ENCODE data around the gene AIG1. TPM values are rescaled to one million over a fixed set of nuclear protein-coding genes. Genes with fewer than 3 reads are reported as not detected.
A peak's percentile ranks its signal among the peaks of the same experiment; 100 is the strongest.

The AIG1 gene
- total and polyA plus RNA-seq, 2 of the 4 experiments (the other 2 are of a cell fraction): 21.3 to 27.1 TPM

- intact Hi-C loops (cut with micrococcal nuclease): no loop called here
- no peak overlapping the region for H2AK9ac ChIP-seq (replicated peaks; ENCODE audit: low read depth, low read length, poor library complexity)
- ATAC-seq (ENCODE audit: low read depth) (peak; percentile 67), DNase-seq (peak; percentile 74)
- ChIA-PET POLR2A (ENCODE audit: unreplicated experiment) (interaction anchor here (0.7 kb wide), 1 partner anchor 629 kb away, joined by 3 read pairs; no protein-coding TSS in a partner anchor), CTCF (interaction anchor here (1.5 to 2.4 kb wide), 2 partner anchors 11 to 18 kb away, joined by 3 to 8 read pairs; no protein-coding TSS in a partner anchor)
- dilution Hi-C loops (cut with HindIII; ENCODE audit: low sequenced_read_pairs, unreplicated experiment): no loop called here
- H3K18ac ChIP-seq (ENCODE audit: low read depth, low read length): no peak overlapping the region
- no peaks in the 10 kb centered on the region for H3K9me1 ChIP-seq (ENCODE audit: insufficient read depth, low read length)
- no peak overlapping the region for H3K23ac ChIP-seq (ENCODE audit: low read depth, low read length)
- no peak overlapping the region for H3K4ac ChIP-seq (ENCODE audit: low read depth, low read length)
- no peak overlapping the region for H3K27ac ChIP-seq (ENCODE audit: insufficient read depth, low read length)
- H3K27me3 ChIP-seq (ENCODE audit: control insufficient read depth, insufficient read depth, low read length): no peaks in the 10 kb centered on the region
- BruUV-seq (replicated peaks): no TSS peak
- H2BK20ac ChIP-seq (ENCODE audit: low read depth, low read length): no peak overlapping the region
- H3K14ac ChIP-seq (replicated peaks; ENCODE audit: low read depth, low read length): no peak overlapping the region
- H2AFZ ChIP-seq (replicated peaks; ENCODE audit: low read length, poor library complexity): no peak overlapping the region
- no peaks in the 10 kb centered on the region for H4K20me1 ChIP-seq (ENCODE audit: insufficient read depth, low read length)
- H2BK5ac ChIP-seq (ENCODE audit: low read depth, low read length, poor library complexity, severe bottlenecking): no peak overlapping the region
- H3K79me1 ChIP-seq (ENCODE audit: low read depth in 1 of 2, low read length in 2 of 2): no peaks in the 10 kb centered on the region; a peak in 1 of 4 replicates
- no peaks in the 10 kb centered on the region; the same call in 1 of the 2 replicates for H3K9me3 ChIP-seq (ENCODE audit: control insufficient read depth, insufficient read depth, low read length)
- H3K9ac ChIP-seq (ENCODE audit: low read depth, low read length): no peak overlapping the region
- no peak overlapping the region for H2BK120ac ChIP-seq (ENCODE audit: low read depth, low read length)
- no peak overlapping the region for H4K5ac ChIP-seq (ENCODE audit: low read depth, low read length)
- no peaks in the 10 kb centered on the region for H3K36me3 ChIP-seq (ENCODE audit: control insufficient read depth, insufficient read depth, low read length)
- H3K56ac ChIP-seq (ENCODE audit: extremely low read depth, insufficient read depth, low read length): no peak overlapping the region
- H4K8ac ChIP-seq (ENCODE audit: low read depth in 2 of 2, low read length in 2 of 2): no peak overlapping the region
- H2AK5ac ChIP-seq (ENCODE audit: low read depth, low read length): no peak overlapping the region
- no peak overlapping the region for H3K4me3 ChIP-seq (ENCODE audit: insufficient read depth, low read depth, low read length)
- no peak overlapping the region for H2BK15ac ChIP-seq (ENCODE audit: low read depth, low read length)
- in situ Hi-C loops (cut with MboI; ENCODE audit: low sequenced_read_pairs): no loop called here
- H3K4me1 ChIP-seq (ENCODE audit: control insufficient read depth, insufficient read depth, low read length): peaks cover 2% of the 10 kb centered on the region; the same call in 1 of the 2 replicates
- WGBS, 2 experiments (ENCODE audit: extremely low coverage in 2 of 2, insufficient read length in 1 of 2): 79% methylated on average over 5 of the region's 8 CpGs; no CpG with 5 or more reads in 1 of the 2 experiments
- no peak overlapping the region for H3K4me2 ChIP-seq (ENCODE audit: low read depth, low read length)
- no peak overlapping the region for H4K91ac ChIP-seq (ENCODE audit: insufficient read depth, low read depth, low read length)
- TF ChIP-seq SMC3 (IDR thresholded peaks at IDR 0.05; ENCODE audit: low read depth, low read length) (no peak), RAD21 (IDR thresholded peaks at IDR 0.05; ENCODE audit: low read length) (no peak), CHD1 (IDR thresholded peaks at IDR 0.05; ENCODE audit: low read depth, low read length) (no peak), RFX5 (IDR thresholded peaks at IDR 0.05; ENCODE audit: low read depth, low read length) (no peak), BHLHE40 (IDR thresholded peaks at IDR 0.05; ENCODE audit: low read depth, low read length) (no peak), MAZ (IDR thresholded peaks at IDR 0.05; ENCODE audit: borderline replicate concordance, low read depth, low read length) (no peak), MAFK (IDR thresholded peaks at IDR 0.05; ENCODE audit: low read depth, low read length) (no peak), POLR2A (IDR thresholded peaks at IDR 0.05; ENCODE audit: low read depth, low read length) (no peak), MXI1 (IDR thresholded peaks at IDR 0.05; ENCODE audit: borderline replicate concordance, low read depth, low read length) (no peak), RCOR1 (IDR thresholded peaks at IDR 0.05; ENCODE audit: insufficient replicate concordance, low read length) (no peak), CEBPB (IDR thresholded peaks at IDR 0.05; ENCODE audit: low read depth, low read length) (no peak), FOS (IDR thresholded peaks at IDR 0.05; ENCODE audit: low read depth, low read length) (no peak), CTCF (conservative IDR thresholded peaks at IDR 0.05; ENCODE audit: low read depth, low read length) (no peak)
- TF ChIP-seq, protein P1, sequence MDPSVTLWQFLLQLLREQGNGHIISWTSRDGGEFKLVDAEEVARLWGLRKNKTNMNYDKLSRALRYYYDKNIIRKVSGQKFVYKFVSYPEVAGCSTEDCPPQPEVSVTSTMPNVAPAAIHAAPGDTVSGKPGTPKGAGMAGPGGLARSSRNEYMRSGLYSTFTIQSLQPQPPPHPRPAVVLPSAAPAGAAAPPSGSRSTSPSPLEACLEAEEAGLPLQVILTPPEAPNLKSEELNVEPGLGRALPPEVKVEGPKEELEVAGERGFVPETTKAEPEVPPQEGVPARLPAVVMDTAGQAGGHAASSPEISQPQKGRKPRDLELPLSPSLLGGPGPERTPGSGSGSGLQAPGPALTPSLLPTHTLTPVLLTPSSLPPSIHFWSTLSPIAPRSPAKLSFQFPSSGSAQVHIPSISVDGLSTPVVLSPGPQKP (IDR thresholded peaks at IDR 0.05; ENCODE audit: borderline replicate concordance, low read depth, low read length): no peak
- TF ChIP-seq, protein P2, sequence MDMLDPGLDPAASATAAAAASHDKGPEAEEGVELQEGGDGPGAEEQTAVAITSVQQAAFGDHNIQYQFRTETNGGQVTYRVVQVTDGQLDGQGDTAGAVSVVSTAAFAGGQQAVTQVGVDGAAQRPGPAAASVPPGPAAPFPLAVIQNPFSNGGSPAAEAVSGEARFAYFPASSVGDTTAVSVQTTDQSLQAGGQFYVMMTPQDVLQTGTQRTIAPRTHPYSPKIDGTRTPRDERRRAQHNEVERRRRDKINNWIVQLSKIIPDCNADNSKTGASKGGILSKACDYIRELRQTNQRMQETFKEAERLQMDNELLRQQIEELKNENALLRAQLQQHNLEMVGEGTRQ (IDR thresholded peaks at IDR 0.05; ENCODE audit: low read depth, low read length): no peak
These were observed 126.7 kb downstream of the AIG1 start for GRCh38 chr6:143187238-143187923.
